Memory B cell (primary cell): ENCODE measurements around the gene KIF21A.
A peak's percentile ranks its signal among the peaks of the same experiment; 100 is the strongest.
"Not testable (repeated sequence)": the region's sequence is repeated elsewhere in the genome, so short reads cannot be mapped to it uniquely, and the experiment has no call there.

ENCODE experiments used
- ATAC-seq: fragments of 150-1000 bp; cut with Tn5 transposase; 2 replicates; pipeline ENCODE4 v1.10.0; 2021; ENCODE audit warnings: low read depth, mild to moderate bottlenecking, moderate library complexity
- DNase-seq, 2 donors: peaks; one replicate each; pipeline ENCODE4 v3.0.0; 2022; ENCODE audit warnings: low spot score in 2 of 2
- H3K27ac Mint-ChIP-seq: one replicate; pipeline ENCODE4 v1.8.0; 2022; ENCODE audit warnings: mild to moderate bottlenecking, moderate library complexity, mixed read lengths
- H3K27me3 Mint-ChIP-seq: one replicate; pipeline ENCODE4 v1.8.0; 2022; ENCODE audit warnings: mixed read lengths
- H3K36me3 Mint-ChIP-seq: one replicate; pipeline ENCODE4 v1.8.0; 2022; ENCODE audit warnings: mild to moderate bottlenecking, mixed read lengths
- H3K4me1 Mint-ChIP-seq: one replicate; pipeline ENCODE4 v1.8.0; 2022; ENCODE audit warnings: mixed read lengths
- H3K4me3 Mint-ChIP-seq: one replicate; pipeline ENCODE4 v1.8.0; 2022; ENCODE audit warnings: mild to moderate bottlenecking, moderate library complexity, mixed read lengths
- H3K9me3 Mint-ChIP-seq: one replicate; pipeline ENCODE4 v1.8.0; 2022; ENCODE audit warnings: mixed read lengths

Gene KIF21A, protein sequence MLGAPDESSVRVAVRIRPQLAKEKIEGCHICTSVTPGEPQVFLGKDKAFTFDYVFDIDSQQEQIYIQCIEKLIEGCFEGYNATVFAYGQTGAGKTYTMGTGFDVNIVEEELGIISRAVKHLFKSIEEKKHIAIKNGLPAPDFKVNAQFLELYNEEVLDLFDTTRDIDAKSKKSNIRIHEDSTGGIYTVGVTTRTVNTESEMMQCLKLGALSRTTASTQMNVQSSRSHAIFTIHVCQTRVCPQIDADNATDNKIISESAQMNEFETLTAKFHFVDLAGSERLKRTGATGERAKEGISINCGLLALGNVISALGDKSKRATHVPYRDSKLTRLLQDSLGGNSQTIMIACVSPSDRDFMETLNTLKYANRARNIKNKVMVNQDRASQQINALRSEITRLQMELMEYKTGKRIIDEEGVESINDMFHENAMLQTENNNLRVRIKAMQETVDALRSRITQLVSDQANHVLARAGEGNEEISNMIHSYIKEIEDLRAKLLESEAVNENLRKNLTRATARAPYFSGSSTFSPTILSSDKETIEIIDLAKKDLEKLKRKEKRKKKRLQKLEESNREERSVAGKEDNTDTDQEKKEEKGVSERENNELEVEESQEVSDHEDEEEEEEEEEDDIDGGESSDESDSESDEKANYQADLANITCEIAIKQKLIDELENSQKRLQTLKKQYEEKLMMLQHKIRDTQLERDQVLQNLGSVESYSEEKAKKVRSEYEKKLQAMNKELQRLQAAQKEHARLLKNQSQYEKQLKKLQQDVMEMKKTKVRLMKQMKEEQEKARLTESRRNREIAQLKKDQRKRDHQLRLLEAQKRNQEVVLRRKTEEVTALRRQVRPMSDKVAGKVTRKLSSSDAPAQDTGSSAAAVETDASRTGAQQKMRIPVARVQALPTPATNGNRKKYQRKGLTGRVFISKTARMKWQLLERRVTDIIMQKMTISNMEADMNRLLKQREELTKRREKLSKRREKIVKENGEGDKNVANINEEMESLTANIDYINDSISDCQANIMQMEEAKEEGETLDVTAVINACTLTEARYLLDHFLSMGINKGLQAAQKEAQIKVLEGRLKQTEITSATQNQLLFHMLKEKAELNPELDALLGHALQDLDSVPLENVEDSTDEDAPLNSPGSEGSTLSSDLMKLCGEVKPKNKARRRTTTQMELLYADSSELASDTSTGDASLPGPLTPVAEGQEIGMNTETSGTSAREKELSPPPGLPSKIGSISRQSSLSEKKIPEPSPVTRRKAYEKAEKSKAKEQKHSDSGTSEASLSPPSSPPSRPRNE (N-terminal part only)

DNA sequence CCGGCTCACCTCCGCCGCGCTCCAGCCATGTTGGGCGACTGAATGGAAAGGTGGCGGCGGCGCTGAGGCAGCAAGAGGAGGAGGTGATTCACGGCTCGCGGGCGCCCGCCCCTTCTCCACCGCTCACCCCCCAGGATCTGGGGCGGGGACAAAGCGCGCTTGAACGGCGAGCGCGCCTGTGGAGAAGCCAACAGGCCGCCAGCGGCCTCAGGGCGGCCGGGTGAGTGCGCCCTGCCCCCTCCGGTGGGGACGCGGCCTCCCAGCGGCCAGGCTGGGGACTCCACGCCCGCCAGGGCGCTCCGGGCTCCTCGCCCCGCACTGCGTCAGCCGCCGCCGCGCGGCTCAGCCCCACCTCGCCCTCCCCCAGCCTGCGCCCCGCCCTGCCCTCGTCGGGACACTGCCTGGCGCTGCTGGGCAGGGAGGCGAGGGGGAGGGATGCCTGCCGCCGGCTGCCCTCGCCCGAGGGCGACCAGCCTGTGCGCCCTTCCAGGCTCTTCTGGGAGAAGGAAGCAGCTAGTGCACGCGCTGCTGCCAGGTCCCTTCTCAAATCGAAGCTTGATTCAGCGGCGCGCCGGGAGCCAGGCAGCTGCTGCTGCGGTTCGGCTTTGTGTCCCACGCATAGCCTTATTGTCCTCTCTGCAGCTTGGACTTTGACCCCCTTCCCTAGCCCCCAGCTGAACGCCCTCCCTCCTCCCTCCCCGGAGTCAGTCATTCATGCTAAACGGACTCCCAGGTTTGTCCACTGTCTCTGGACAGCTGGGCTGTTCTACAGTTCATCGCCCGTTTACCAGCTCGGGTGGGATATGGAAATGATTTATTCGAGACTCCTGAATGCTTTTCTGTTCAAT is at the start of gene KIF21A:
Gene KIF21A, minus strand, starts transcription at position 40 of the 848 bp plus-strand sequence. CDS start 150 bp downstream, outside the sequence.
- peak within 1 kb of the TSS; percentile 88 for H3K4me3 Mint-ChIP-seq
- H3K27me3 Mint-ChIP-seq, result peaks cover 6% of the 10 kb centered on the region

DNA sequence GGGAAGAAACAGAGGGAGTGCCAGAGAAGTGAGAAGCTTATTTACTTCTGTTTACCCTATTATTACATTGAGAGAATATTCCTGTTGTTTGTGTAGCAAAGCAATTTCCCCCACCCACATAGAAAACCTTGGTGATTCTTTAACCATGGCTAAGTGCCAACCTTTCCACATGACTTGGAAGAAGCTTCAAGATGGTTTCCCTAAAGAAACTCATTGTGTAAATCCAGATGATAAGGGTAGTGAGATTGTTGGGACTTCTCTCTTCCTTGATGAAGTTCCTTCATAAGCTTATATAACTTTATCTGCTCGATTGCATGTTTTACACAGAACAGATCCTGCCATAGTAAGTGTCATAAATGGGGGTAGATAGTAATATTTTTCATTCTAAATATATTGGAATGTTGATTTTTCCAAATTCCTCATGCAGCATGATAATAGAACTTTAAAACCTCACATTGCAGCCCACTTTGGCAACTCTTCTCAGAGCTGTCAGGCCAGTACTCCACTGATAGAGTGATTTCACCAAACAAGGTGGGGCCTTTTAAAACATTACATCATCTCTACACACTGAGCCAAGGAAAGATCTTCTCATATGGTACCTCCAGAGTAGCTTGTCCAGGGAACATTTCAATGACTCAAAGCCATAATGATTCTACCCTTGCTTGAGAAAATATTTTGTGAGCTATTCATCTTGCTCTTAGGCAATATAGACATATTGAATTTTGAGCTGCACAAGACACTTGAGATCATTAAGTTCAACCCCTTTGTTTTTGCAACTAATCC is 47.8 kb upstream of the KIF21A start:
- DNase-seq (no peak), ATAC-seq (no peak)
- Mint-ChIP-seq H3K27me3 (no peaks in the 10 kb centered on the region), H3K4me1 (no peaks in the 10 kb centered on the region), H3K27ac (no peak overlapping the region), H3K9me3 (no peaks in the 10 kb centered on the region), H3K36me3 (no peaks in the 10 kb centered on the region), H3K4me3 (no peak overlapping the region)

More for the DNA sequence above, at the start of gene KIF21A:
- ATAC-seq (peak; percentile 90), DNase-seq (peak; percentile 76)
- peak within 1 kb of the TSS; percentile 76 for H3K27ac Mint-ChIP-seq
- H3K9me3 Mint-ChIP-seq, result no peaks in the 10 kb centered on the region
- peaks cover 10% of the 10 kb centered on the region for H3K4me1 Mint-ChIP-seq
- H3K36me3 Mint-ChIP-seq, result no peaks in the 10 kb centered on the region

DNA sequence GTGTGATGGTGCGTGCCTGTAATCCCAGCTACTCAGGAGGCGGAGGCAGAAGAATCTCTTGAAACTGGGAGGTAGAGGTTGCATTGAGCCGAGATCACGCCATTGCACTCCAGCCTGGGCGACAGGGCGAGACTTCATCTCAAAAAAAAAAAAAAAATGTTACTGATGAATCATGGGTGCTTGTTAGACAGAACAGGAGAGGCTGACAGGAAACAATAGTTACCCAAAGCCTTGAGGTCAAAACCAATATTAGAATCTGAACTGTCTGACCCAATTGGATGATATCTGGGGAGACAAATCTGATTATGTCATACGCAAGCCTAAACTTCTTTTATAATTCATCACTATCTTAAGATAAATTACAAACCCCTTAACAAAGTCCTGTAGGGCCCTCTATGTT is 40.7 kb upstream of the KIF21A start:
- no peak overlapping the region for H3K4me3 Mint-ChIP-seq
- ATAC-seq (no peak), DNase-seq (no peak)
- H3K36me3 Mint-ChIP-seq, result no peaks in the 10 kb centered on the region
- H3K9me3 Mint-ChIP-seq, result no peaks in the 10 kb centered on the region
- no peak overlapping the region for H3K27ac Mint-ChIP-seq
- peaks cover 3% of the 10 kb centered on the region for H3K27me3 Mint-ChIP-seq
- H3K4me1 Mint-ChIP-seq, result no peaks in the 10 kb centered on the region

DNA sequence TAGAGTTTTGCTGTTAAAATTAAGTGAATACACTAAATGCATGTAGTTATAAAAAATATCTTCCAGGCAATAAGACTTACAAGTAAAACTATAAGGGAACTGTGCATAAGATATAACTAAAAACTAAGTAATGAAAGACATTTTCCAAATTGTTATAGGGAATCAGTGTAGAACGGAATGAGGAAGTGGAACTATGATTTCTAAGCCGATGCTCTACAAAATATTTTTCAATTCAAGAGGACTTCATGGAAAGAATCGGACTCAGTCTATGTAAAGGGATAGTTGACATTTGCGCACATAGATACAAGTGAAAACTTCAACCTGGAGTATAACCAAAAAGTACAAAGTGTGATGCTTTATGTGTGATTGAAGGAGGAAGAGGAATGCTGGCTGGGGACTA is 40.1 kb upstream of the KIF21A start:
- Mint-ChIP-seq H3K36me3 (no peaks in the 10 kb centered on the region), H3K4me1 (no peaks in the 10 kb centered on the region), H3K27ac (no peak overlapping the region), H3K27me3 (peaks cover 4% of the 10 kb centered on the region), H3K9me3 (no peaks in the 10 kb centered on the region), H3K4me3 (no peak overlapping the region)
- DNase-seq, result no peak
- no peak for ATAC-seq

DNA sequence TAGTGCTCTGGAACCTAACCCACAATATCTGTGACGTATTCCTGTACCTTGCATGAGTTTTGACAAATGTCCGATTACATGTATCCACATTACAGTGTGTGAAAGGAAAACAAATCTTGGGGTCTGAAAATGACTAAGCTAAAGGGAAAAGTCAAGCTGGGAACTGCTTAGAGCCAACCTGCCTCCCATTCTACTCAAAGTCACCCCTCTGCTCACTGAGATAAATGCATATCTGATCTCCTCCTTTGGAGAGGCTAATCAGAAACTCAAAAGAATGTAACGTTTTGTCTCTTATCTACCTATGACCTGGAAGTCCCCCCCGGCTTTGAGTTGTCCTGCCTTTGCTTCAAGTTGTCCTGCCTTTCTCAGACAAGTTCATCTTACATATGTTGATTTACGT is 34.0 kb upstream of the KIF21A start:
- Mint-ChIP-seq H3K9me3 (peaks cover 1% of the 10 kb centered on the region), H3K4me1 (no peaks in the 10 kb centered on the region), H3K4me3 (no peak overlapping the region), H3K36me3 (peaks cover 2% of the 10 kb centered on the region), H3K27me3 (peaks cover 13% of the 10 kb centered on the region), H3K27ac (no peak overlapping the region)
- ATAC-seq (no peak), DNase-seq (no peak)

DNA sequence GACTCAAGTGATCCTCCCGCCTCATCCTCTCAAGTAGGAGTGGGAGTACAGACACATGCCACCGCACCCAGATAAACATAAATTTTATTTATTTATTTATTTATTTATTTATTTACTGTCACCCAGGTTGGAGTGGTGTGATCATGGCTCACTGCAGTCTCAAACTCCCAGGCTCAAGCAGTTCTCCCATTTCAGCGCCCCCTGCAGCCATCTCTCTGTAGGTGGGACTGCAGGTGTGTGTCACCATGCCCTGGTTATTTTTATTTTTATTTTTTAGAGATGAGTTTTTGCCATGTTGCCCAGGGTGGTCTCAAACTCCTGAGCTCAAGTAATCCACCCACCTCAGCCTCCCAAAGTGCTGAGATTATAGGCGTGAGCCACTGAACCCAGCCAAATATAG is 33.2 kb upstream of the KIF21A start:
- H3K4me3 Mint-ChIP-seq, result no peak overlapping the region
- DNase-seq, result no peak
- H3K36me3 Mint-ChIP-seq, result peaks cover 2% of the 10 kb centered on the region
- peaks cover 13% of the 10 kb centered on the region for H3K27me3 Mint-ChIP-seq
- H3K27ac Mint-ChIP-seq, result no peak overlapping the region
- ATAC-seq, result no peak
- peaks cover 1% of the 10 kb centered on the region for H3K9me3 Mint-ChIP-seq
- H3K4me1 Mint-ChIP-seq, result no peaks in the 10 kb centered on the region

DNA sequence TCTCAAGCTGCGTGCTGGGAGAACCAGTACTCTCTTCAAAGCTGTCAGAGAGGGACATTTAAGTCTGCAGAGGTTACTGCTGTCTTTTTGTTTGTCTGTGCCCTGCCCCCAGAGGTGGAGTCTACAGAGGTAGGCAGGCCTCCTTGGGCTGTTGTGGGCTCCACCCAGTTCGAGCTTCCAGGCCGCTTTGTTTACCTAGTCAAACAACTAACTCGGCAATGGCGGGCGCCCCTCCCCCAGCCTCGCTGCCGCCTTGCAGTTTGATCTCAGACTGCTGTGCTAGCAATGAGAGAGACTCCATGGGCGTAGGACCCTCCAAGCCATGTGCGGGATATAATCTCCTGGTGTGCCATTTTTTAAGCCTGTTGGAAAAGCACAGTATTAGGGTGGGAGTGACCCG is 32.2 kb upstream of the KIF21A start:
- not testable (repeated sequence) for H3K36me3 Mint-ChIP-seq, ATAC-seq, H3K4me1 Mint-ChIP-seq, H3K9me3 Mint-ChIP-seq, H3K27ac Mint-ChIP-seq, H3K4me3 Mint-ChIP-seq, DNase-seq
- peaks cover 13% of the 10 kb centered on the region for H3K27me3 Mint-ChIP-seq

DNA sequence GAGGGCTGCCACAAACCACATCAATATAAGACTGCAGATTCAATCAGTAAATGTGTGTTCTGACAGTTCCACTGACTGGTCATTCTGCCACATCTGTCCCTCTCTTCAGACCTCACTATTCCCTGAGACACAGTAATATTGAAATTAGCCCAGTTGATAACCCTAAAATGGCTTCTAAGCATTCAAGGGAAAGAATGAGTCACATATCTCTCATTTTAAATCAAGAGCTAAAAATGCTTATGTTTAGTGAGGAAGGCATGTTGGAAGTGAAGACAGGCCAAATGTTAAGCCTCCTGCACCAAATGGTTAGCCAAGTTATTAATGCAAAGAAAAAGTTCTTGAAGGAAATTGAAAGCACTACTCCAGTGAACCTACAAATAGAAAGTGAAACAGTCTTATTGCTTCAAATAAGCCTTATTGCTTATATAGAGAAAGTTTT is 24.5 kb upstream of the KIF21A start:
- H3K27me3 Mint-ChIP-seq, result no peaks in the 10 kb centered on the region
- H3K27ac Mint-ChIP-seq, result peak overlapping the region; percentile 7
- H3K4me3 Mint-ChIP-seq, result peak overlapping the region; percentile 37
- DNase-seq, result no peak
- no peaks in the 10 kb centered on the region for H3K36me3 Mint-ChIP-seq
- H3K4me1 Mint-ChIP-seq, result peaks cover 8% of the 10 kb centered on the region
- no peak for ATAC-seq
- H3K9me3 Mint-ChIP-seq, result peaks cover 2% of the 10 kb centered on the region

DNA sequence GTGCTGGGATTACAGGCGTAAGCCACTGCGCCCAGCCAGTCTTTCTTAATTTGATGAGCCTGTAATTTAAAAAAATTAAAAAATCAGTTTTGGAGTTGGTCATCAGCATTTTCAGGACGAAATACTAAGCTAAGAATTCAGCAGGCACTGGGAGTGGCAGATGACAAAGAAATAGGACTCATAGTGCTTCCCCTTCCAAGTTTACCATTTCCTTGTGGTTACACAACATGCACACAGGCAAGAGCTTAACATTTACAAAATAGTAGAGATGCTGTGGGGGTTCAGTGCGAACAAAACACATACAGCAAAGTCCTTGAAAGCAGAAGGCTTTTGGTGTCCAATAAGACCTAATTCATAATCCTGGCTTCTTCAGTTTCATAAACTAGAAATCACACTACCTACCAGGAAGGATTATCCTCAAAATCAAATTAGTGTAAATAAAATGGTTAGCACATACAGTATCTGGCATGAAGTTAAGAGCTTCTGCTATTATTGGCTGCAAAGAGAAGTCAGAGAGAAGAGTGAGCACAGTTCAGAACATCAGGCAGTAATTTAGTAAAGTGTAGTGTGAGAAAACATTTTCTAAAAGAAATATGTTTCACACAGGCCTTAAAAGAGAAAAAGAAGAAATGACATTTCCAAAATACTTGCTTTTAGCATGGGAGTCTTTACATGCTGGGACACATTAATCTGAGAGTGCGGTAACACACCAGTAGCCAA is 22.2 kb upstream of the KIF21A start:
- peaks cover 8% of the 10 kb centered on the region for H3K4me1 Mint-ChIP-seq
- peaks cover 1% of the 10 kb centered on the region for H3K9me3 Mint-ChIP-seq
- no peaks in the 10 kb centered on the region for H3K27me3 Mint-ChIP-seq
- DNase-seq (no peak), ATAC-seq (no peak)
- no peaks in the 10 kb centered on the region for H3K36me3 Mint-ChIP-seq
- H3K27ac Mint-ChIP-seq, result no peak overlapping the region
- H3K4me3 Mint-ChIP-seq, result no peak overlapping the region

DNA sequence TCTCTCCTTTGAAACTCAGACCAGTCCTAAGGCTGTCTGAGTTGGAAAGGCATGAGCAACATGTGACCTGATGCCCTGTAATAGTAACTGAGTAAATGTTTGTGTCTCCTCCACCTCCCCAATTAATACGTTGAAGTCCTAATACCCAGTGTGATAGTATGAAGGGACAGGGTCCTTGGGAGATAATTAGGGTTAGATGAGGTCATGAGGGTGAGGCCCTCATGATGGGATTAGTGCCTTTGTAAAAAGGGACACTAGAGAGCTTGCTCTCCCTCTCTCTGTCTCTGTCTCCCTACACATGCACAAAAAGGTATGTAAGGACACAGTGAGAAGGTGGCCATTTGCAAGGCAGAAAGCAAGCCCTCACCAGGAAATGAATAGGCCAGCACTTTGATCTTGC is 18.1 kb upstream of the KIF21A start:
- Mint-ChIP-seq H3K27ac (no peak overlapping the region), H3K27me3 (no peaks in the 10 kb centered on the region), H3K9me3 (no peaks in the 10 kb centered on the region), H3K4me1 (no peaks in the 10 kb centered on the region), H3K4me3 (no peak overlapping the region), H3K36me3 (no peaks in the 10 kb centered on the region)
- ATAC-seq (no peak), DNase-seq (no peak)

DNA sequence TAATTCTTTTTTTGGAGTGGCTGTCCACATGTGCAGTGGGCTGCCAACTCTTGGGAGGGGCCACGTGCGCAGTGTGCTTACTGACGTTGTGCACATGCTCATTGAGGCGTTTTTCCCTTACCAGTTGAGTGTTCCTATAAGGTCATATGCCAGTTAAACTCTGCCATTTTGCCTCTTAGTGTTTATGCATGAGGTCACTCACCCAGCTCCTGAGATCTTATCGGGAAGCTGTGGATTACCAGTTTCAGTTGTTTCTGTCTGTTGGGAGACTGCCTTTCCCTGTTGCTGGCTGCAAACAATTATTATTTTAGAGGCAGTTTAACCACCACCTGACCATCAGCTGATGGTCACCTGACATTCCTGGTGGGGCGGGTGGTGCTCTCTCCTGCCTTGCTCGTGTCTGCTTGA is 16.1 kb upstream of the KIF21A start:
- H3K27me3 Mint-ChIP-seq, result peaks cover 2% of the 10 kb centered on the region
- ATAC-seq (no peak), DNase-seq (no peak)
- no peaks in the 10 kb centered on the region for H3K9me3 Mint-ChIP-seq
- no peak overlapping the region for H3K27ac Mint-ChIP-seq
- H3K36me3 Mint-ChIP-seq, result no peaks in the 10 kb centered on the region
- H3K4me3 Mint-ChIP-seq, result no peak overlapping the region
- H3K4me1 Mint-ChIP-seq, result no peaks in the 10 kb centered on the region

DNA sequence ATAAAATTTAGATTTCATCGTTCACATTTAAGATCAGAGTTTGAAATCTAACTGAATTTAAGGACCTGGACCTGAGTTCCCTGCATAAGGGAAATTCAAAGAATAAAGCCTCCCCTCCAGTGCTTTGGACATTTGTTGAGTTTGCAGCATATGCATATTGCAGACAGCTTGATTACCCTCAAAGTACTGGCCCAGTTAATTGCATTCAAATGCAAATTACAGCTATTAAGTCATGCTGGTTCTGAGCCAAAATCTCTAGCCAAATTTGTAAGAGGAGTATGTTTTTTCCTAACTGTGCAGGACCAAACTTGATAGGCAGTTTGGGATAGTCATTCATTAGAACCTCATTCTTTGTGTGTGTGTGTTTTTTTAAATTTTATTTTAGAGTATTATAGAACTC is 9.1 kb upstream of the KIF21A start:
- no peak overlapping the region for H3K27ac Mint-ChIP-seq
- DNase-seq (no peak), ATAC-seq (no peak)
- peaks cover 7% of the 10 kb centered on the region for H3K27me3 Mint-ChIP-seq
- H3K36me3 Mint-ChIP-seq, result no peaks in the 10 kb centered on the region
- no peak overlapping the region for H3K4me3 Mint-ChIP-seq
- H3K4me1 Mint-ChIP-seq, result no peaks in the 10 kb centered on the region
- no peaks in the 10 kb centered on the region for H3K9me3 Mint-ChIP-seq
